Parathyroid adenoma (tissue), 2 donors: ENCODE measurements around the gene DNAH11.

Experiments used
- H2AFZ ChIP-seq: fragments of 300-600 bp; sonication (generic); one replicate; pipeline ENCODE4 v1.7.0; 2017; ENCODE audit warnings: antibody characterized with exemption, mild to moderate bottlenecking
- H3K27ac ChIP-seq: fragments of 300-600 bp; sonication (generic); one replicate; pipeline ENCODE4 v1.7.0; 2017
- H3K27me3 ChIP-seq: fragments of 300-600 bp; sonication (generic); one replicate; pipeline ENCODE4 v1.7.0; 2017; ENCODE audit warnings: low read length; ENCODE audit not compliant: control insufficient read depth, insufficient read depth
- H3K36me3 ChIP-seq: fragments of 300-600 bp; sonication (generic); one replicate; pipeline ENCODE4 v1.7.0; 2017; ENCODE audit warnings: low read length; ENCODE audit not compliant: control insufficient read depth, insufficient read depth
- H3K4me1 ChIP-seq: fragments of 300-600 bp; sonication (generic); one replicate; pipeline ENCODE4 v1.7.0; 2017; ENCODE audit warnings: control low read depth
- H3K4me2 ChIP-seq: fragments of 300-600 bp; sonication (generic); one replicate; pipeline ENCODE4 v1.7.0; 2017; ENCODE audit warnings: low read length
- H3K4me3 ChIP-seq: fragments of 300-600 bp; sonication (generic); one replicate; pipeline ENCODE4 v1.7.0; 2017; ENCODE audit warnings: low read depth, low read length
- H3K79me2 ChIP-seq: fragments of 300-600 bp; sonication (generic); one replicate; pipeline ENCODE4 v1.7.0; 2017; ENCODE audit warnings: control low read depth
- H3K9ac ChIP-seq: fragments of 300-600 bp; sonication (generic); one replicate; pipeline ENCODE4 v1.7.0; 2017; ENCODE audit warnings: mild to moderate bottlenecking
- H3K9me3 ChIP-seq: fragments of 300-600 bp; sonication (generic); one replicate; pipeline ENCODE4 v1.7.0; 2017; ENCODE audit warnings: low read length; ENCODE audit not compliant: control insufficient read depth
- CTCF ChIP-seq: fragments of 300-600 bp; sonication (generic); IDR thresholded peaks from one replicate; pipeline ENCODE4 v1.7.0; 2017; ENCODE audit warnings: antibody characterized with exemption, mild to moderate bottlenecking
- donor health status: primary hyperparathyroidism.

DNAH11 gene

GRCh38 chr7:21585070-21585724, 42.4 kb downstream of the DNAH11 start:
- peaks cover 64% of the 10 kb centered on the region for H3K4me1 ChIP-seq
- H3K79me2 ChIP-seq, result peaks cover 22% of the 10 kb centered on the region
- no peak overlapping the region for H3K4me2 ChIP-seq
- H3K4me3 ChIP-seq, result no peak overlapping the region
- peak overlapping the region; percentile 94 for H3K27ac ChIP-seq
- H3K36me3 ChIP-seq, result peaks cover 11% of the 10 kb centered on the region
- no peak overlapping the region for H2AFZ ChIP-seq
- H3K9ac ChIP-seq, result no peak overlapping the region
- no peaks in the 10 kb centered on the region for H3K27me3 ChIP-seq
- peaks cover 7% of the 10 kb centered on the region for H3K9me3 ChIP-seq
- no peak for TF ChIP-seq CTCF

GRCh38 chr7:21587139-21587784, 44.4 kb downstream of the DNAH11 start:
- TF ChIP-seq CTCF, result no peak
- Histone ChIP-seq H3K4me3 (no peak overlapping the region), H3K36me3 (peaks cover 7% of the 10 kb centered on the region), H3K79me2 (peaks cover 28% of the 10 kb centered on the region), H3K4me2 (no peak overlapping the region), H3K27me3 (no peaks in the 10 kb centered on the region), H3K27ac (peak overlapping the region; percentile 94), H3K9me3 (peaks cover 7% of the 10 kb centered on the region), H3K4me1 (peaks cover 57% of the 10 kb centered on the region), H3K9ac (no peak overlapping the region), H2AFZ (no peak overlapping the region)

- no peak overlapping the region for H3K9ac ChIP-seq
- H3K36me3 ChIP-seq, result no peaks in the 10 kb centered on the region
- peaks cover 64% of the 10 kb centered on the region for H3K4me1 ChIP-seq
- H3K79me2 ChIP-seq, result peaks cover 39% of the 10 kb centered on the region
- H3K27me3 ChIP-seq, result no peaks in the 10 kb centered on the region
- H3K4me3 ChIP-seq, result no peak overlapping the region
- H2AFZ ChIP-seq, result no peak overlapping the region
- peak overlapping the region; percentile 96 for H3K27ac ChIP-seq
- no peak for TF ChIP-seq CTCF
- H3K4me2 ChIP-seq, result no peak overlapping the region
- no peaks in the 10 kb centered on the region for H3K9me3 ChIP-seq
These were observed 54.0 kb downstream of the DNAH11 start for GRCh38 chr7:21596801-21597200.

- no peak overlapping the region for H3K9ac ChIP-seq
- no peak for TF ChIP-seq CTCF
- no peaks in the 10 kb centered on the region for H3K9me3 ChIP-seq
- H3K4me2 ChIP-seq, result peak overlapping the region; percentile 13
- no peaks in the 10 kb centered on the region for H3K79me2 ChIP-seq
- H2AFZ ChIP-seq, result no peak overlapping the region
- peak overlapping the region; percentile 100 for H3K27ac ChIP-seq
- no peaks in the 10 kb centered on the region for H3K36me3 ChIP-seq
- peaks cover 46% of the 10 kb centered on the region for H3K4me1 ChIP-seq
- no peak overlapping the region for H3K4me3 ChIP-seq
- H3K27me3 ChIP-seq, result no peaks in the 10 kb centered on the region
These were observed 60.6 kb downstream of the DNAH11 start for GRCh38 chr7:21603462-21603861.
